Panc1 (cell line): ENCODE measurements around the gene ZNF516. TPM values are rescaled to one million over a fixed set of nuclear protein-coding genes. Genes with fewer than 3 reads are reported as not detected.

Experiments used
- ATAC-seq: fragments of 200-7000 bp; cut with Tn5 transposase; 2 replicates; pipeline ENCODE4 v1.9.1; 2020; ENCODE audit warnings: mild to moderate bottlenecking, moderate library complexity
- BruUV-seq: library from RNA; stranded (reverse); fragments of 400-500 nt; replicated peaks from 2 replicates; lab custom pipeline; 2021; lab: Mats Ljungman, UMichigan
- CTCF ChIA-PET: fragments of 300-600 bp; sonication (Branson Sonifier 250); formaldehyde crosslinking; loops from one replicate; lab custom pipeline; 2022; ENCODE audit warnings: antibody characterized with exemption; lab: Charles Lee
- POLR2A ChIA-PET: fragments of 300-600 bp; sonication (Branson Sonifier 250); formaldehyde crosslinking; loops from one replicate; lab custom pipeline; 2022; ENCODE audit warnings: antibody characterized with exemption; lab: Charles Lee
- DNase-seq: peaks from one replicate; pipeline ENCODE4 v3.0.0-alpha.2; 2010; ENCODE audit warnings: low read depth, low spot score
- H3K27ac ChIP-seq: 2 replicates; pipeline ENCODE4 v1.5.1; 2011; ENCODE audit warnings: mild to moderate bottlenecking, low read length, inconsistent platforms
- H3K27me3 ChIP-seq: fragments of 200-500 bp; sonication (Bioruptor generic); 2 replicates; pipeline ENCODE4 v1.6.0; 2014; ENCODE audit warnings: low read length, inconsistent platforms; ENCODE audit not compliant: control insufficient read depth, insufficient read depth
- H3K36me3 ChIP-seq: fragments of 200-500 bp; sonication (Bioruptor generic); 2 replicates; pipeline ENCODE4 v1.5.1; 2014; ENCODE audit warnings: inconsistent platforms, mild to moderate bottlenecking, low read length, moderate library complexity; ENCODE audit not compliant: control insufficient read depth, insufficient read depth
- H3K4me1 ChIP-seq: 2 replicates; pipeline ENCODE4 v1.5.1; 2011; ENCODE audit warnings: inconsistent platforms, mild to moderate bottlenecking, low read length, moderate library complexity; ENCODE audit not compliant: control insufficient read depth, insufficient read depth
- H3K4me3 ChIP-seq, 2 experiments: 2 replicates each; pipeline ENCODE4 v1.5.1; 2011 to 2012; ENCODE audit warnings: low read depth in 2 of 2, low read length in 2 of 2, mild to moderate bottlenecking in 2 of 2, inconsistent platforms in 1 of 2, moderate library complexity in 1 of 2
- H3K9me3 ChIP-seq: fragments of 200-500 bp; sonication (Bioruptor generic); 2 replicates; pipeline ENCODE4 v1.5.1; 2014; ENCODE audit warnings: low read depth, mild to moderate bottlenecking, inconsistent platforms, low read length, moderate library complexity; ENCODE audit not compliant: control insufficient read depth, insufficient read depth
- CTCF ChIP-seq: fragments of 450-650 bp; IDR thresholded peaks from 2 replicates; pipeline ENCODE4 v1.5.1; 2017; ENCODE audit warnings: mild to moderate bottlenecking
- POLR2AphosphoS5 ChIP-seq: IDR thresholded peaks from 2 replicates; pipeline ENCODE4 v1.6.1; 2012; ENCODE audit warnings: mild to moderate bottlenecking, low read depth, low read length, moderate library complexity
- REST ChIP-seq, 2 experiments: IDR thresholded peaks; 2 replicates each; pipeline ENCODE4 v1.6.1; 2011 to 2012; ENCODE audit warnings: low read depth in 2 of 2, control low read depth in 1 of 2, low read length in 1 of 2, mild to moderate bottlenecking in 1 of 2, moderate library complexity in 1 of 2; ENCODE audit not compliant: insufficient read depth in 1 of 2
- SIN3A ChIP-seq: IDR thresholded peaks from 2 replicates; pipeline ENCODE4 v1.6.1; 2012; ENCODE audit warnings: low read depth, mild to moderate bottlenecking, low read length, moderate library complexity, borderline replicate concordance; ENCODE audit not compliant: insufficient read depth
- TCF7L2 ChIP-seq: IDR thresholded peaks from 2 replicates; pipeline ENCODE4 v1.6.1; 2011; ENCODE audit warnings: mild to moderate bottlenecking, low read depth, low read length, inconsistent platforms
- in situ Hi-C: cut with HindIII; loops from 2 replicates; pipeline ENCODE4 v1.10.0; 2016; ENCODE audit warnings: low sequenced_read_pairs, low pct_unique_long_range_greater_than_20kb
- intact Hi-C: fragments of 100-400 bp; cut with micrococcal nuclease; formaldehyde crosslinking; loops from one replicate; pipeline ENCODE4 v1.10.0; 2022; ENCODE audit not compliant: unreplicated experiment
- total RNA-seq: library from RNA; stranded (reverse); gene quantifications from one replicate; pipeline ENCODE4 v1.2.1, GENCODE V29; 2021; ENCODE audit not compliant: unreplicated experiment

Gene ZNF516
- total RNA-seq, 1 experiment from 2014 or later: 28.6 TPM

- intact Hi-C loops (no loop called here), in situ Hi-C loops (no loop called here)
- POLR2A ChIA-PET: no interaction called here
- Histone ChIP-seq H3K27me3 (peaks cover 8% of the 10 kb centered on the region; the same call in 1 of the 2 replicates), H3K36me3 (no peaks in the 10 kb centered on the region), H3K9me3 (no peaks in the 10 kb centered on the region), H3K27ac (no peak overlapping the region), H3K4me1 (no peaks in the 10 kb centered on the region), H3K4me3 (no peak overlapping the region)
- ATAC-seq (no peak), DNase-seq (no peak)
- CTCF ChIA-PET: no interaction called here
- BruUV-seq: no TSS peak
- TF ChIP-seq TCF7L2 (no peak), CTCF (no peak), POLR2AphosphoS5 (no peak), REST (IDR thresholded peaks at IDR 0.05; ENCODE audit: insufficient read depth in 1 of 2, low read depth in 2 of 2, low read length in 1 of 2) (no peak), SIN3A (no peak)
These were observed 155.8 kb downstream of the ZNF516 start for GRCh38 chr18:76339246-76339620.

DNA sequence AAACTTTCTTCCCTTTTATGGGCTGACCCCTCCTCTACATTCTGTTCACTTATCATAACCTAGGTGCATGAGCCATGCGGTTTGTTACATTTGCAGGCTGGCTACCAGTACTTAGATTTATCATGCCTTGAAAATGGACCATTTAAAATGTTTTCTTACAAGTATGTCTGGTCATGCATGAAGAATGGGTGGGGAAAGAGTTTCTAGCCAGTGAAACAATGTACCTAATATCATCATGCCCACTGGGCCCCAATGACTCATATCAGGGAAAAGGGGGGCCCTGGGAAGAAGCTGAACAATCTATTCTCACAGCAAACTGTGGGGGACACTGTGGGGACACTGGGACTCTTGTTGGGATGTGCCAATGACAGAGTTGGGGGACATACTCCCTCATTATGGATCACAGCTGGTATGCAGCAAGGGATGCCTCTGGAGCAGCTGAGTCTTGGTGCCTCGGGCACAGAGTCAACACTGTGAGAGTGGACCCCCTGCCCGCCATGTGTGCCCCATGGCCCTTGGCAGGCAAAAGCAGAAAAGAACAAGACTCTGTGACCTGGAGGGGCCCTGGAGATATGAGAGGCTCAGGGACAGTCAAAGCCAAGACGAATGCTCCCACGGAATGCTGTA lies 156.3 kb downstream of the ZNF516 start:
- intact Hi-C loops: no loop called here
- Histone ChIP-seq H3K36me3 (no peaks in the 10 kb centered on the region), H3K9me3 (no peaks in the 10 kb centered on the region), H3K27me3 (peaks cover 8% of the 10 kb centered on the region; the same call in 1 of the 2 replicates), H3K4me1 (no peaks in the 10 kb centered on the region), H3K4me3 (no peak overlapping the region), H3K27ac (no peak overlapping the region)
- no peak for TF ChIP-seq REST (IDR thresholded peaks at IDR 0.05; ENCODE audit: insufficient read depth in 1 of 2, low read depth in 2 of 2, low read length in 1 of 2)
- no peak for TF ChIP-seq CTCF
- no peak for TF ChIP-seq SIN3A
- no peak for TF ChIP-seq POLR2AphosphoS5
- no peak for TF ChIP-seq TCF7L2
- ChIA-PET CTCF (no interaction called here), POLR2A (no interaction called here)
- ATAC-seq: no peak
- no TSS peak for BruUV-seq
- no peak for DNase-seq
- in situ Hi-C loops: no loop called here
